Thyroid gland (tissue), 4 donors: ENCODE results near the gene FGR. TPM values are rescaled to one million over a fixed set of nuclear protein-coding genes. Genes with fewer than 3 reads are reported as not detected.
"Not testable (repeated sequence)": the region's sequence is repeated elsewhere in the genome, so short reads cannot be mapped to it uniquely, and the experiment has no call there.

Experiments used
- DNase-seq, 2 donors: peaks; one replicate each; pipeline ENCODE4 v3.0.0-alpha.2; 2019
- H3K27ac ChIP-seq, 3 donors: fragments of 200-600 bp; sonication (generic); 1 replicate in 2 of 3; 2 replicates in 1 of 3; pipeline ENCODE4 v1.5.1; 2016 to 2019; ENCODE audit warnings: mild to moderate bottlenecking in 1 of 3, moderate library complexity in 1 of 3
- H3K27me3 ChIP-seq: fragments of 200-600 bp; sonication (generic); one replicate; pipeline ENCODE4 v1.5.1; 2019
- H3K36me3 ChIP-seq, 2 donors: fragments of 200-600 bp; sonication (generic); one replicate each; pipeline ENCODE4 v1.5.1; 2016 to 2019
- H3K4me1 ChIP-seq, 2 donors: fragments of 200-600 bp; sonication (generic); one replicate each; pipeline ENCODE4 v1.5.1; 2017 to 2019
- H3K4me3 ChIP-seq, 3 donors: fragments of 200-600 bp; sonication (generic); replicated peaks in 1 of 3; 1 replicate in 2 of 3; 2 replicates in 1 of 3; pipeline ENCODE4 v1.5.1; 2016; ENCODE audit warnings: mild to moderate bottlenecking in 1 of 3
- H3K9me3 ChIP-seq: fragments of 200-600 bp; sonication (generic); one replicate; pipeline ENCODE4 v1.5.1; 2017
- POLR2A ChIP-seq, 2 donors: fragments of 450-650 bp; IDR thresholded peaks; one replicate each; pipeline ENCODE4 v1.6.1; 2017; ENCODE audit warnings: antibody characterized with exemption in 2 of 2, mild to moderate bottlenecking in 2 of 2, moderate library complexity in 1 of 2
- WGBS, 2 donors: methylation state at CpG; one replicate each; pipeline ENCODE4 v1.1.5; 2017; 5-methylcytosine and 5-hydroxymethylcytosine counted together
- intact Hi-C: fragments of 100-400 bp; cut with DNase I; formaldehyde crosslinking; loops from one replicate; pipeline ENCODE4 v1.15.1; 2023
- total RNA-seq, 4 donors: library from RNA; depleted of rRNA; stranded (reverse); fragments of >200 nt; gene quantifications; one replicate each; pipeline ENCODE4 v1.2.3, GENCODE V29; 2016
- TF ChIP-seq, protein P1 (sequence below), 6 experiments: fragments of 200-600 bp in 3 of 6; fragments of 450-650 bp in 3 of 6; sonication (generic) in 3 of 6; IDR thresholded peaks; one replicate each; pipeline ENCODE4 v1.5.1; 2016 to 2019; ENCODE audit warnings: antibody characterized with exemption in 6 of 6, mild to moderate bottlenecking in 2 of 6, inconsistent platforms in 1 of 6, moderate library complexity in 1 of 6

FGR gene
- total RNA-seq, 4 donors from 2014 or later, result 4.6 to 7.1 (median 6.4) TPM

DNA sequence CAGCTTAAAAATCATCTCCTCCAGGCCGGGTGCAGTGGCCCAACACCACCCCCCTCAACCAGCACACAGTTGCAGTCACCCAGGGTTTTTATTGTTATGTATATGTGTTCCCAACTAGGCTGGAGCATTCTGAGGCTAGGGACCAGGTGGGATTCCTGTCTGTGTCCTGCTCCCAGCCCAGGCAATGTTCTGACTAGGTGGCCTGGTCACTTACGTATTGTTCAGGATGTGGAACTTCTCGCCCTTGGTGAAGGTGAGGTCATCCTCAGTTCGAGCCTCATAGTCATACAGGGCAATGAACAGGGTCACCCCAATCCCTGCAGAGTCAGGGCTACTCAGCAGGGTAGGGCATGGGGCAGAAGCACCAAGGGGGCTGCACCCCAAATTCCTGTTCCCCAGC lies 12.2 kb downstream of the FGR start:
- WGBS, 2 donors, result 87 to 95% methylated on average over 3 to 4 of the region's 4 CpGs
- intact Hi-C loops, result no loop called here
- TF ChIP-seq POLR2A (IDR thresholded peaks at IDR 0.05), result no peak
- TF ChIP-seq, protein P1, sequence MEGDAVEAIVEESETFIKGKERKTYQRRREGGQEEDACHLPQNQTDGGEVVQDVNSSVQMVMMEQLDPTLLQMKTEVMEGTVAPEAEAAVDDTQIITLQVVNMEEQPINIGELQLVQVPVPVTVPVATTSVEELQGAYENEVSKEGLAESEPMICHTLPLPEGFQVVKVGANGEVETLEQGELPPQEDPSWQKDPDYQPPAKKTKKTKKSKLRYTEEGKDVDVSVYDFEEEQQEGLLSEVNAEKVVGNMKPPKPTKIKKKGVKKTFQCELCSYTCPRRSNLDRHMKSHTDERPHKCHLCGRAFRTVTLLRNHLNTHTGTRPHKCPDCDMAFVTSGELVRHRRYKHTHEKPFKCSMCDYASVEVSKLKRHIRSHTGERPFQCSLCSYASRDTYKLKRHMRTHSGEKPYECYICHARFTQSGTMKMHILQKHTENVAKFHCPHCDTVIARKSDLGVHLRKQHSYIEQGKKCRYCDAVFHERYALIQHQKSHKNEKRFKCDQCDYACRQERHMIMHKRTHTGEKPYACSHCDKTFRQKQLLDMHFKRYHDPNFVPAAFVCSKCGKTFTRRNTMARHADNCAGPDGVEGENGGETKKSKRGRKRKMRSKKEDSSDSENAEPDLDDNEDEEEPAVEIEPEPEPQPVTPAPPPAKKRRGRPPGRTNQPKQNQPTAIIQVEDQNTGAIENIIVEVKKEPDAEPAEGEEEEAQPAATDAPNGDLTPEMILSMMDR (IDR thresholded peaks at IDR 0.05), result no peak
- Histone ChIP-seq H3K36me3 (no peaks in the 10 kb centered on the region), H3K9me3 (no peaks in the 10 kb centered on the region), H3K4me1 (no peaks in the 10 kb centered on the region), H3K27ac (no peak overlapping the region), H3K27me3 (no peaks in the 10 kb centered on the region), H3K4me3 (no peak overlapping the region)
- no peak for DNase-seq

DNA sequence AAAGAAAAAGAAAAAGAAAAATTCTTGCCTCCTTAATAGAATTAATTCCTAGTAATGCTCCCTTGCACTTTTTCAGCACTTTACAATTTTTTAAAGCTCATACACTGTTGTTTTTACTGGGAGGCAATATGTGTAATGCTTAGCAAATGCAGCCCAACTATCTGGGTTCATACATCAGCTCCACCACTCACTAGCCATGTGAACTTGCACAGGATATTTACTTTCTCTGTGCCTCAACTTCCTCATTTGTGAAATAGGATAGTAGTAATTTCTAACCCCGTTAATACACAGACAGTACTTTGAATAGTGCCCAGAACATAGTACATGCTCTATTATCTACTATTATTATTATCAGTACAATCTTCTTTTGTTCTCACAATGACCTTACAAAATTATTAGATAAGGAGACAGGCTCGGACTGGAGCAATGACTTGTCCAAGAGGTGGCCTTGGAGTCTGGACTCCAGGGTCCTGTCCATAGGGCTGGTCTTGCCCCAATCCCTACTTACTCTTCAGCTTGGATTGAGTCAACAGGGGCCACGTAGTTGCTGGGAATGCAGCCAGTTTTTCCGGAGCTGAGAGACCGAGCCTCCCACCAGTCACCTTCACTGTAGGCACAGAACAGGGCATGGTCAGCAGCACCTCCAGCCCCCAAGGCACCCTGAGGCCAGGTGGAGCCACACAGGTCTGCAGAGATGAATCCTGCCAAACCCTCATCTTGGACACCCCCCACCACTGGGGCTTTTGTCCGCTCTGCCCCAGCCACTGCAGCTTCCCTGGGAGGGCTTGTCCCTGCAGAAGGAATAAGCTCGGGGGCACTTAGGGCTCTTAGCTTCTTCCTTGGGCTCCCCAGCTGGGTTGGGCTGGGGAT lies 13.7 kb downstream of the FGR start:
- intact Hi-C loops, result no loop called here
- no peaks in the 10 kb centered on the region for H3K36me3 ChIP-seq
- H3K27ac ChIP-seq, result no peak overlapping the region
- DNase-seq, result peak; percentile 64 to 66
- H3K9me3 ChIP-seq, result no peaks in the 10 kb centered on the region
- 54 to 65% methylated on average over 5 to 6 of the region's 7 CpGs for WGBS, 2 donors
- H3K4me3 ChIP-seq, result no peak overlapping the region
- no peaks in the 10 kb centered on the region for H3K27me3 ChIP-seq
- no peak for TF ChIP-seq POLR2A (IDR thresholded peaks at IDR 0.05)
- TF ChIP-seq, protein P1 (IDR thresholded peaks at IDR 0.05), result no peak
- no peaks in the 10 kb centered on the region for H3K4me1 ChIP-seq

DNA sequence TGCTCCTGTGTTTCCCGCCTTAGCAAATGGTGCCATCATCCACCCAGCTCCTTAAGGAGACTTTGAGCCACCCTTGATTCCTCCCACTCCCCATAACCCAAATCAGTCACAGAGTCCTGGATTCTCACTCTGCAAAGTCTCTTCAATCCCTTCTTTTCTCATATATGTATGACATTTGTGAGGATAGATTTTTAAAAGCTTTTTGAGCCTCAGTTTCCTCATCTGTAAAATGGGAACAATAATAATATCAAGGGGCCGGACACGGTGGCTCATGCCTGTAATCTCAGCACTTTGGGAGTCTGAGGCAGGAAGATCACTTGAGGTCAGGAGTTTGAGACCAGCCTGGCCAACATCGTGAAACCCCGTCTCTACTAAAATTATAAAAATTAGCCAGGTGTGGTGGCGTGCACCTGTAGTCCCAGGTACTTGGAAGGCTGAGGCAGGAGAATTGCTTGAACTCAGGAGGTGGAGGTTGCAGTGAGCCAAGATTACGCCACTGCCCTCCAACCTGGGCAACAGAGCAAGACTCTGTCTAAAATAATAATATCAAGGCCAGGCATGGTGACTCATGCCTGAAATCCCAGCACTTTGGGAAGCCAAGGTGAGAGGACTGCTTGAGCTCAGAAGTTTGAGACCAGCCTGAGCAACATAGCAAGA lies 15.1 kb downstream of the FGR start:
- H3K27me3 ChIP-seq, H3K27ac ChIP-seq, H3K9me3 ChIP-seq, H3K36me3 ChIP-seq, intact Hi-C loops, H3K4me3 ChIP-seq, H3K4me1 ChIP-seq, DNase-seq: not testable (repeated sequence)
- WGBS, 2 donors, result 95 to 98% methylated on average over 7 of the region's 7 CpGs

DNA sequence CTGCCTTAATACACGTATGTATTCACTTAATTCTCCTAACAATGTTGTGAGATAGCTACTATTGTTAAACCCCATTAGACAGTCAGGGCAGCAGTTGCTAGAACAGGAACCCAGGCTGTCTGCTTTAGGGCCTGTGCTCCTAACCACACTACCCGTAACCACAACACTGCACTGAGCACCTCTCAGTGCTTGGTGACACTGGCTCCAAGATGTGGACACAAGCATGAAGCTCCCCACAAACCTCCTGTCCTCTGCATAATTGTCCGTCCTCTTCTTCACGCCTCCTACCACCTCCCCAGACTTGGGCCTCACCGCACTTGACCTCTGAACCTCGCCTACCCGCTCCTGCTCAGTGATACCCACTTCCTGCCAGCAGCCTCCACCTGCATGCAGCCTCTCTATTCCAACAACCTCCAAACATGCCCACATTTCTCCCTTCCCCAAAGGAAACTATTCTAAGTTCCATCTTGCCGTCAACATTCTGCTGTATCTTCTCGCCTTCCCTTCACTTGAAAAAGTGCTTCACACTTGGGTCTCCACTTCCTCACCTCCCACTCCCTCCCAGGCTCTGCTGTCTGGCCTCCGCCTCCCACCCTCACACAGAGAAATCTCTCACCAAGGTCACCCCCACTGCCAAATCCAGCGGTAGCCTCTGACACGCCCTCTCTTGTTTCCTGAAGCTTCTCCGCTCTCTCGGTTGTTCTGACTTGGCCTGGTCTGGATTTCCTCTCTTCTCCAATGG lies 16.5 kb downstream of the FGR start:
- 83 to 90% methylated on average over 14 of the region's 14 CpGs for WGBS, 2 donors
- TF ChIP-seq POLR2A (IDR thresholded peaks at IDR 0.05), result no peak
- TF ChIP-seq, protein P1 (IDR thresholded peaks at IDR 0.05), result no peak
- Histone ChIP-seq H3K4me1 (peaks cover 4 to 6% of the 10 kb centered on the region in 2 donors), H3K4me3 (no peak overlapping the region), H3K27me3 (no peaks in the 10 kb centered on the region), H3K9me3 (no peaks in the 10 kb centered on the region), H3K27ac (no peak overlapping the region), H3K36me3 (no peaks in the 10 kb centered on the region)
- DNase-seq, result no peak
- intact Hi-C loops, result no loop called here

DNA sequence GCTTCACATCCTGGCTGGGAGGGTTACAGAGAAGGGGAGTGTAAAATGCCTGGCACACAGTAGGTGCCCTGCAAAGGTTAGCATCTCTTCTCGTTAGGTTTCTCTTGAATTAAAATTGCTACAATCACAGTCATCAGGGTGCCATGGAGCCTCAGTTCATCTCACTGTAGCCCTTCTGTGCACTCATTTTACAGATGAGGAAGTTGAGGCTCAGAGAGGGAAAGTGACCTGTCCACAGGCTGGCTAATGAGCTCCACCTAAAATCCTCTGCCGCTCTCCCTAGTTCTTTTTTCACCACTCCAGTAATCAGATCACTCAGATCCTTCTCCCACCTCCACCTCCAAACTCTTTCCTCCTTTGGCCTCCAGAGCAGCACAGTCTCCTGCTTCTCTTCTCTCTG lies 17.6 kb downstream of the FGR start:
- no peaks in the 10 kb centered on the region for H3K36me3 ChIP-seq
- peaks cover 4 to 6% of the 10 kb centered on the region in 2 donors for H3K4me1 ChIP-seq
- H3K27ac ChIP-seq, result no peak overlapping the region
- intact Hi-C loops, result no loop called here
- 96 to 98% methylated on average over 2 of the region's 2 CpGs for WGBS, 2 donors
- H3K27me3 ChIP-seq, result no peaks in the 10 kb centered on the region
- no peak overlapping the region for H3K4me3 ChIP-seq
- TF ChIP-seq POLR2A (IDR thresholded peaks at IDR 0.05), result no peak
- TF ChIP-seq, protein P1 (IDR thresholded peaks at IDR 0.05), result no peak
- DNase-seq, result no peak
- no peaks in the 10 kb centered on the region for H3K9me3 ChIP-seq
